Activated effector memory CD4-positive, alpha-beta T cell treated with anti-CD3 and anti-CD28 coated beads, Interleukin-2, amount 50 U/mL, for 16 hours (primary cell): ENCODE data around the gene BIN2.

Experiments
- DNase-seq: peaks from one replicate; pipeline ENCODE4 v3.0.0-alpha.2; 2020

Gene BIN2

GRCh38 chr12:51323966-51324895, at the start of gene BIN2:
TSS of gene BIN2 (minus strand) at chr12:51324174. CDS start at chr12:51324102, 72 bp downstream.
- DNase-seq = peak; percentile 89

GRCh38 chr12:51373187-51373586, 49.2 kb upstream of the BIN2 start:
- no peak for DNase-seq

- no peak for DNase-seq
Observed at GRCh38 chr12:51372021-51372420, 48.0 kb upstream of the BIN2 start.

GRCh38 chr12:51371295-51371953, 47.5 kb upstream of the BIN2 start:
- no peak for DNase-seq

GRCh38 chr12:51370667-51371066, 46.7 kb upstream of the BIN2 start:
- no peak for DNase-seq

GRCh38 chr12:51369581-51369980, 45.6 kb upstream of the BIN2 start:
- DNase-seq = no peak

- peak; percentile 93 for DNase-seq
Observed at GRCh38 chr12:51368640-51369517, 44.9 kb upstream of the BIN2 start.

GRCh38 chr12:51365276-51365675, 41.3 kb upstream of the BIN2 start:
- no peak for DNase-seq

GRCh38 chr12:51364001-51364400, 40.0 kb upstream of the BIN2 start:
- DNase-seq = no peak

- no peak for DNase-seq
Observed at GRCh38 chr12:51362747-51363342, 38.9 kb upstream of the BIN2 start.

- no peak for DNase-seq
Observed at GRCh38 chr12:51362307-51362706, 38.3 kb upstream of the BIN2 start.

- DNase-seq = no peak
Observed at GRCh38 chr12:51361161-51362016, 37.4 kb upstream of the BIN2 start.

GRCh38 chr12:51360315-51360714, 36.3 kb upstream of the BIN2 start:
- DNase-seq = no peak

- DNase-seq = no peak
Observed at GRCh38 chr12:51359851-51360250, 35.9 kb upstream of the BIN2 start.

GRCh38 chr12:51358496-51358895, 34.5 kb upstream of the BIN2 start:
- no peak for DNase-seq

- DNase-seq = no peak
Observed at GRCh38 chr12:51357374-51358047, 33.5 kb upstream of the BIN2 start.

- DNase-seq = peak; percentile 71
Observed at GRCh38 chr12:51351913-51352532, 28.0 kb upstream of the BIN2 start.

- DNase-seq = no peak
Observed at GRCh38 chr12:51349026-51349425, 25.1 kb upstream of the BIN2 start.

GRCh38 chr12:51348116-51348515, 24.1 kb upstream of the BIN2 start:
- DNase-seq = no peak

- no peak for DNase-seq
Observed at GRCh38 chr12:51346581-51346980, 22.6 kb upstream of the BIN2 start, which contains the start of gene CELA1. TSS of gene CELA1 (minus strand) at chr12:51346679. CDS start at chr12:51346638, 41 bp downstream.

GRCh38 chr12:51345681-51346080, 21.7 kb upstream of the BIN2 start:
- no peak for DNase-seq
